ENCODE data around the gene TRMT6. TPM values are rescaled to one million over a fixed set of nuclear protein-coding genes. Genes with fewer than 3 reads are reported as not detected.

Gene TRMT6
- polyA plus RNA-seq, 1 experiment = 10.2 TPM

DNA sequence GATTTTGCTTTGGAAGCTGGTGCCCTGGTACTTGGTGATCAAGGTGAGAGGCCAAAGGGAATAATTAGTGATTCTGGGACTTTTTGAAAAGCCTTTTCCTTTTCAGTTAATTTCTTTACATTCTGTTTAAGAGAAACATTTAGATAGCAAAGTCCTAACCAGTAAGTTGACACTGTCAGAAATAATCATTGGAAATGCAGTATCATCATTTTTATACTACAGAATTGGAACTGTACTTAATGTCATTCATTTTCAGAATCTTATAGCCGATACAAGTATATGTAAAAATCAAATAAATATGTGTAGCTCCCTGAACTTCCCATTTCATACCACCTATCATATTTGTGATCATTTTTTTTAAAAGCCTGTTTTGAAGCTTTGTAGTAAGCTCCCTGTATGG, 27.6 kb upstream of the TRMT6 start:
- CTCF ChIA-PET = interaction anchor here (0.8 to 1.5 kb wide), 3 partner anchors 19 to 450 kb away, joined by 3 to 5 read pairs (median 3); no protein-coding TSS in a partner anchor
- no peak for DNase-seq (ENCODE audit: low read depth, low spot score)
- POLR2A ChIA-PET = no interaction called here
- Histone ChIP-seq H3K27me3 (ENCODE audit: control insufficient read depth, insufficient read depth, low read length) (no peaks in the 10 kb centered on the region), H3K27ac (ENCODE audit: low read depth, low read length) (no peak overlapping the region), H3K4me3 (ENCODE audit: low read depth, low read length) (no peak overlapping the region), H3K9me3 (ENCODE audit: control insufficient read depth, insufficient read depth, low read length) (no peaks in the 10 kb centered on the region)
- TF ChIP-seq, protein P1, sequence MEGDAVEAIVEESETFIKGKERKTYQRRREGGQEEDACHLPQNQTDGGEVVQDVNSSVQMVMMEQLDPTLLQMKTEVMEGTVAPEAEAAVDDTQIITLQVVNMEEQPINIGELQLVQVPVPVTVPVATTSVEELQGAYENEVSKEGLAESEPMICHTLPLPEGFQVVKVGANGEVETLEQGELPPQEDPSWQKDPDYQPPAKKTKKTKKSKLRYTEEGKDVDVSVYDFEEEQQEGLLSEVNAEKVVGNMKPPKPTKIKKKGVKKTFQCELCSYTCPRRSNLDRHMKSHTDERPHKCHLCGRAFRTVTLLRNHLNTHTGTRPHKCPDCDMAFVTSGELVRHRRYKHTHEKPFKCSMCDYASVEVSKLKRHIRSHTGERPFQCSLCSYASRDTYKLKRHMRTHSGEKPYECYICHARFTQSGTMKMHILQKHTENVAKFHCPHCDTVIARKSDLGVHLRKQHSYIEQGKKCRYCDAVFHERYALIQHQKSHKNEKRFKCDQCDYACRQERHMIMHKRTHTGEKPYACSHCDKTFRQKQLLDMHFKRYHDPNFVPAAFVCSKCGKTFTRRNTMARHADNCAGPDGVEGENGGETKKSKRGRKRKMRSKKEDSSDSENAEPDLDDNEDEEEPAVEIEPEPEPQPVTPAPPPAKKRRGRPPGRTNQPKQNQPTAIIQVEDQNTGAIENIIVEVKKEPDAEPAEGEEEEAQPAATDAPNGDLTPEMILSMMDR (IDR thresholded peaks at IDR 0.05; ENCODE audit: low read depth, low read length) = no peak

DNA sequence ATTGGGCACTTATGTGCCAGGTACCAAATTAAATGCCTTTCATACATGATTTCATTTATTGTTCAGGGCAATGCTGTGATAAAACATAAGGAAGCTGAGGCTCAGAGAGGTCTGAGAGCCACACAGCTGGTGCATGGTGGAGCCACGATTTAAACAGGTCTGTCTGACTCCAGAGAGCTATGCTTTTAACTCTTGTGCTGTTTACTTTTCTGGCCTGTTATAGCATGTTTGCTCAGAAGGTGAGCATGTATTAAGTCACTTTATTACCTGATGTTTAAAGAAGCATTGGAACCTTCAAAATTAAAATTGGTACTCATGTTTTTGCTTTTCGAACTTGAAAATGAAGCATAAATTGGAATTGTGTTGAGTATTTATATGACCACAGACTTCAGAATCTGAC, 26.9 kb upstream of the TRMT6 start:
- no peak overlapping the region for H3K4me3 ChIP-seq (ENCODE audit: low read depth, low read length)
- TF ChIP-seq, protein P1 (IDR thresholded peaks at IDR 0.05; ENCODE audit: low read depth, low read length) = no peak
- ChIA-PET CTCF (interaction anchor here (1.0 to 1.5 kb wide), 3 partner anchors 97 to 449 kb away, joined by 3 to 5 read pairs (median 3); no protein-coding TSS in a partner anchor), POLR2A (interaction anchor here (0.6 kb wide), 1 partner anchor 180 kb away, joined by 5 read pairs; no protein-coding TSS in a partner anchor)
- DNase-seq (ENCODE audit: low read depth, low spot score) = no peak
- H3K9me3 ChIP-seq (ENCODE audit: control insufficient read depth, insufficient read depth, low read length) = no peaks in the 10 kb centered on the region
- no peaks in the 10 kb centered on the region for H3K27me3 ChIP-seq (ENCODE audit: control insufficient read depth, insufficient read depth, low read length)
- no peak overlapping the region for H3K27ac ChIP-seq (ENCODE audit: low read depth, low read length)

- TF ChIP-seq, protein P1 (IDR thresholded peaks at IDR 0.05; ENCODE audit: low read depth, low read length) = no peak
- no peaks in the 10 kb centered on the region for H3K9me3 ChIP-seq (ENCODE audit: control insufficient read depth, insufficient read depth, low read length)
- H3K27ac ChIP-seq (ENCODE audit: low read depth, low read length) = no peak overlapping the region
- DNase-seq (ENCODE audit: low read depth, low spot score) = no peak
- POLR2A ChIA-PET = interaction anchor here (0.7 kb wide), 1 partner anchor 31 kb away, joined by 5 read pairs; no protein-coding TSS in a partner anchor
- H3K27me3 ChIP-seq (ENCODE audit: control insufficient read depth, insufficient read depth, low read length) = no peaks in the 10 kb centered on the region
- CTCF ChIA-PET = interaction anchor here (0.7 kb wide), 1 partner anchor 504 kb away, joined by 3 read pairs; no protein-coding TSS in a partner anchor
- no peak overlapping the region for H3K4me3 ChIP-seq (ENCODE audit: low read depth, low read length)
Observed at GRCh38 chr20:5975778-5976177, 25.4 kb upstream of the TRMT6 start.

- POLR2A ChIA-PET = no interaction called here
- DNase-seq (ENCODE audit: low read depth, low spot score) = no peak
- CTCF ChIA-PET = interaction anchor here (1.2 kb wide), 1 partner anchor 28 kb away, joined by 3 read pairs; no protein-coding TSS in a partner anchor
- Histone ChIP-seq H3K4me3 (ENCODE audit: low read depth, low read length) (no peak overlapping the region), H3K27me3 (ENCODE audit: control insufficient read depth, insufficient read depth, low read length) (no peaks in the 10 kb centered on the region), H3K27ac (ENCODE audit: low read depth, low read length) (no peak overlapping the region), H3K9me3 (ENCODE audit: control insufficient read depth, insufficient read depth, low read length) (no peaks in the 10 kb centered on the region)
- TF ChIP-seq, protein P1 (IDR thresholded peaks at IDR 0.05; ENCODE audit: low read depth, low read length) = no peak
Observed at GRCh38 chr20:5974531-5974930, 24.2 kb upstream of the TRMT6 start.

DNA sequence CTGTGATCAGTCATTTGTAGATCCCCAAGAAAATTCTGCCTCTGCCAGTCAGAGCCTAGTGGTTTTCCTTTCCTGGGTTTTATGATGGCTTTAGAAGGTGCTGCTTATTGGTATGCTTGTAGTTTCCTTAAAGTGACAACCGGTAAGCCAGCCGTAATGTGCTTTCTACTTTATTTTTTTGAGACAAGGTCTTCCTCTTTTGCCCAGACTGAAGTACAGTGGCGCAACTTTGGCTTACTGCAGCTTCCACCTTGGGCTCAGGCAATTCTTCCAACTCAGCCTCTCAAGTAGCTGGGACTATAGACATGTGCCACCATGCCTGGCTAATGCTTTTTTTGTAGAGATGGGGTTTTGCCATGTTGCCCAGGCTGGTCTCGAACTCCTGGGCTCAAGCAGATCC, 23.6 kb upstream of the TRMT6 start:
- no peaks in the 10 kb centered on the region for H3K27me3 ChIP-seq (ENCODE audit: control insufficient read depth, insufficient read depth, low read length)
- no peak overlapping the region for H3K27ac ChIP-seq (ENCODE audit: low read depth, low read length)
- TF ChIP-seq, protein P1 (IDR thresholded peaks at IDR 0.05; ENCODE audit: low read depth, low read length) = no peak
- POLR2A ChIA-PET = no interaction called here
- no peak overlapping the region for H3K4me3 ChIP-seq (ENCODE audit: low read depth, low read length)
- H3K9me3 ChIP-seq (ENCODE audit: control insufficient read depth, insufficient read depth, low read length) = no peaks in the 10 kb centered on the region
- CTCF ChIA-PET = interaction anchor here (1.2 kb wide), 1 partner anchor 29 kb away, joined by 3 read pairs; no protein-coding TSS in a partner anchor
- no peak for DNase-seq (ENCODE audit: low read depth, low spot score)

Measured in AG04450 (cell line).